Dermis microvascular lymphatic vessel endothelial cell (primary cell): ENCODE data around the gene DNM3. TPM values are rescaled to one million over a fixed set of nuclear protein-coding genes. Genes with fewer than 3 reads are reported as not detected.
A peak's percentile ranks its signal among the peaks of the same experiment; 100 is the strongest.

ENCODE experiments used
- DNase-seq, 2 donors: peaks; one replicate each; pipeline versions ENCODE4 v3.0.0 to v3.0.0-alpha.2; 2010; ENCODE audit warnings: low read depth in 2 of 2
- total RNA-seq: library from RNA; depleted of rRNA; stranded (reverse); fragments of >200 nt; gene quantifications from 2 replicates; pipeline ENCODE4 v1.2.1, GENCODE V29; 2014

DNM3 gene
- total RNA-seq, 1 donor from 2014 or later, result 0.51 TPM

- peak in 1 of 2 donors; percentile 19 for DNase-seq
These were observed 549.0 kb downstream of the DNM3 start for GRCh38 chr1:172390301-172390682.

- peak in 1 of 2 donors; percentile 25 for DNase-seq
These were observed 549.6 kb downstream of the DNM3 start for GRCh38 chr1:172390683-172391551.

- no peak for DNase-seq
These were observed 550.7 kb downstream of the DNM3 start for GRCh38 chr1:172391976-172392375.

DNA sequence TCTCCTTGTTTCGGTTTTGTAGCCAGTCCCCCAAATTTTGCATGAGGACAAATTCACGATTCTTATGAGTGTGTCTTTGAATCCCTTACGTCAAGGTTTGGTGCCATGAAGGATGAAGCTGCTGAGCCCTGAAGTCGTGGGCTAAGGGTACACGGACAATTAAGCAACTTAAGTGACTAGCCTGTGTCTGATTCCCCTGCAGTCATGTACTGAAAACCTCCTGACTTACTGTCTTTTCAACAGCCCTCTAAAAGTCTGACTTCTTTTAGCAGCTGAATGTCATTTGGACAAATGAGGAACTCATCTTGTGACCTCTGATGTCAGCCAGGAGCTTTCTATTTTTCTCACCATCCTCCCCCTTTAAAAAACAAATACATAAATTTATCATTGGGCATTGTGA lies 552.1 kb downstream of the DNM3 start:
- no peak for DNase-seq

GRCh38 chr1:172394141-172394751 lies 552.9 kb downstream of the DNM3 start:
- DNase-seq, result peak in 1 of 2 donors; percentile 46

DNA sequence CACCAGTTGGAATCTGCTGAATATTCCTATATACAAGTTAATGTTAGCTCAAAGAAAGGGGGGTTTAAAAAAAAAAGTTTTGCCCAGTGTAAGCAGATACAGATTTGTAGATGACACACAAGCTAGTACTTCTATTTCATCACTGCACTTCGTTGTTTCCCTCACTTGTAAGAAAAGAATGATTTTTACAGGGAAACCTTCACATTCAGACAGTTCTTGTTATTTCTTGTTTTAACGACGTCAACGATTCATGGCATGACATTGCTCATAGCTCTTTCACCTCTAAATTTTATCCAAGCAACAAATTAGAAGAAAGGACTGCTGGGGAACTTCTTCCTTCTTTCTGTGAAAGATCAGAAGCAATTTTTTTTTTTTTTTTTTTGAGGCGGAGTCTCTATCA lies 553.5 kb downstream of the DNM3 start:
- no peak for DNase-seq

DNA sequence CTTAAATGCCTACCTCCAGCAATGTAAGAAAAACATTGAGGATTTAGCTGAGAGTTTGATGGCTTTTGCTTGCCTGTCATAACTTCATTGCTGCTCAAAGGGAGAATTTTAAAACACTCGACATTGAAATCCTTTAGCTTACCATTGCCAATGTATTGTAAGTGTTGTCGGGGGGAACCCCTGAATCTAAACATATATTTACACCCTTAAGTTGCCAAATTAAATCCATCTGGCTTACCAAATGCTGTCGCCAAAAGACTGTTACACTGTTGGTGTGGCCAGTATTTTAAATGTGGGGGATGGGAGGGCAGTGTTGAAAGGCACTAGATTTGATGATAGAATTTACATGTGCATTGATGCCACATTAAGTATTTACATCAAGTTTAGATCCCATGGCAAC lies 554.3 kb downstream of the DNM3 start:
- DNase-seq, result no peak

GRCh38 chr1:172397221-172397620 lies 555.9 kb downstream of the DNM3 start:
- DNase-seq, result peak in 1 of 2 donors; percentile 69

- no peak for DNase-seq
These were observed 556.3 kb downstream of the DNM3 start for GRCh38 chr1:172397633-172398032.

- DNase-seq, result no peak
These were observed 556.9 kb downstream of the DNM3 start for GRCh38 chr1:172398193-172398592.

GRCh38 chr1:172398970-172399755 lies 557.9 kb downstream of the DNM3 start:
- DNase-seq, result peak; percentile 45 to 83

GRCh38 chr1:172399756-172400721 lies 558.7 kb downstream of the DNM3 start:
- DNase-seq, result no peak

- no peak for DNase-seq
These were observed 559.4 kb downstream of the DNM3 start for GRCh38 chr1:172400722-172401105.

- no peak for DNase-seq
These were observed 560.2 kb downstream of the DNM3 start for GRCh38 chr1:172401477-172401876.

DNA sequence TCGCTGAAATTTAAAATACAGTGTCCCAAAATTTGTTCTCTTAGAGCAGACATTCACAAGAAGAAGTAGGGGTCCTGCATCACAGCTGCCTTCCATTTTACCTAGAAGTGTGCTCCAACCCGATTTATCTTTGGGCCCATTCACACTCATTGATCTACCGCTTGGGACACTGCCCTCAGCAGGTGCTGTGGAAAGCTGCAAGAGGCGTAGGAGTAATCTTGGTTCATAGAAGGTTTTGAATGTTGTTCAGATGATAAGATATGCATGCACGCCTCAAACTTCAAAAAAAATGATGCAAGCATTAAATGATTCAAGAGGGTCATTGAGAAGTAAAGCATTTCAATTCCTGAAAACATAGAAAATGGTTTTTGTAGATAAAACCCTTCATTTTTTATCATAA lies 560.6 kb downstream of the DNM3 start:
- no peak for DNase-seq

DNA sequence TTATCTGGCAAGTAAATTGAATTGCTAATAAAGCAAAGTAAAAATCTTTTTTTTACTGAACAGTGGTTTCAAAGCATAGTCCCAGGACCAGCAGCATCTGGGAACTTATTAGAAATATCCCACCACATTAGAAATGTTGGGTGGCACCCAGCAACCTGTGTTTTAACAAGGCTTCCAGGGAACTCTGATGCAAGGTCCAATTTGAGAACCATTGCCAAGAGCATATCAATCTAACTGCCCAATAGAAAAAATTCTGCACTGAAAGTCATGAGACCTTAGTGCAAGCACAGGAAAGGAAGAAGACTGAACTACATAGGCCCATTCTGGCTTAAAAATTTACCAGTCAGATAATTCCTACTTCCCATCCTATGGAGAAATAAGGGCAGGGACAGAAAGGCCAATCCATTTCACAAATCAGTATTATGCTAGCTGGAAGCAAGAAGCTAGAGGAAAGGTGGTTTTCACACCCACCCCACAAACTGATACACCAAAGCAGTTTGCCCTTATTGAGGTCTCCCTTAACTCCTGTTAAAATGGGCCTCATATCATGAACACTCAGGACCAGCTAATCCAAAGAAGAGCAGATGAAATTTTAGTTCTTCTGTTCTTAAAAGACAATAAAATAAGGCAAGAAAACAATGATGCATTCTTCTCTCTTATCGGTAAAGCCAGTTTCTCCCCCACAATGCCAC lies 561.7 kb downstream of the DNM3 start:
- no peak for DNase-seq

- DNase-seq, result no peak
These were observed 562.8 kb downstream of the DNM3 start for GRCh38 chr1:172404121-172404520.

DNA sequence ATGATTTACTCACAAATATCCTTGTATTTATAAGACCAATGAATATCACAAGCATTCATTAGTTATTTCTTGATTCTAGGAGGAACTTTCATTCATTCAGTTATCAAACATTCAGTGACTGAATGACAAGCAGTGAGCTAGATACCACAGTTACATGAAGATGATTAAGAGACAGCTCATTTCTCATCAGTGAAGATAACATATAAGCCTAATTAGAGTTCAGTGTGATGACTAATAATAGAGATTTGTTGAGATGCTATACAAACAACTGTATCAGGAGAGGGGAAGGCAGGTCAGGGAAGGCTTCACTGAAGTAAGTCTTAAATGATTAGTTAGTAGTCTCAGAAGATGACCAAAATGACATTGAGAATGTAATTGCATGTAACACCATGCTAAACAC lies 564.6 kb downstream of the DNM3 start:
- DNase-seq, result no peak

DNA sequence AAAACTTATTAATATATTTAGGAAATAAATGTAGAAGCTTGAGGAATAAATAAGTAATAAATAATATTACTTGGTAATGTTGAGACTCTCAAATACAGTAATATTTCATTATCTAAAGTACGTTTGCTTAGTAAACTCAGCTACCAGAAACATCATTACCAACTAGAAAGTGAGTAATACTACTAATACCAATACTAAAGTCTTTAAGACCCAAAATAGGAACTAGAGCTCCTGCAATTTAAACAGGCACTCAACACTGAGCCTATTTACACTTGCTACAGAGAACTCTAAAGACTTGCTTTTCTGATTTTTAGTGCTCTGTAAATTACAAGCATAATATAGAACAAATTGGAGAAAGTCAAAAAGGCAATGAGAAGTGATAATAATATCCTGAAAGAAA lies 565.7 kb downstream of the DNM3 start:
- DNase-seq, result no peak

DNA sequence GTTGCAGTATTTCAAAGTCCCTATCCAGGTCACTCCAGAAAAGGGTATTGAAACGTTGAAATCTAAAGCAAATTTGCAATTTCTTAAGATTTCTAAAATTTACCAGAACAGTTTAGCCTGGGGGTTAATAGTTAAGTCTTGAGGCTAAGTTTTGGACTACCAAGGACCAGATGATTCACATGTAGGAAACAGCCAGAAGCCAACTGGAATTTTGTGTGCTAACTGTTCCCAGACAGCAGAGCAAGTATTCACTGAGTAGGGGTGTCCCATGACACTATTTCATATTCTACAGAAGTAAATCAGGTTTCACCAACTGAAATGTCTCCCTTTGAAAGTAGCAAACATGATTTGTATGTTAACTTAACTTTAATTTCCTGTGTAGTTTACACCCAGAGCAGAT lies 567.7 kb downstream of the DNM3 start:
- no peak for DNase-seq

GRCh38 chr1:172410027-172410426 lies 568.7 kb downstream of the DNM3 start:
- no peak for DNase-seq
